ENCODE measurements around the gene CLDND2.

DNA sequence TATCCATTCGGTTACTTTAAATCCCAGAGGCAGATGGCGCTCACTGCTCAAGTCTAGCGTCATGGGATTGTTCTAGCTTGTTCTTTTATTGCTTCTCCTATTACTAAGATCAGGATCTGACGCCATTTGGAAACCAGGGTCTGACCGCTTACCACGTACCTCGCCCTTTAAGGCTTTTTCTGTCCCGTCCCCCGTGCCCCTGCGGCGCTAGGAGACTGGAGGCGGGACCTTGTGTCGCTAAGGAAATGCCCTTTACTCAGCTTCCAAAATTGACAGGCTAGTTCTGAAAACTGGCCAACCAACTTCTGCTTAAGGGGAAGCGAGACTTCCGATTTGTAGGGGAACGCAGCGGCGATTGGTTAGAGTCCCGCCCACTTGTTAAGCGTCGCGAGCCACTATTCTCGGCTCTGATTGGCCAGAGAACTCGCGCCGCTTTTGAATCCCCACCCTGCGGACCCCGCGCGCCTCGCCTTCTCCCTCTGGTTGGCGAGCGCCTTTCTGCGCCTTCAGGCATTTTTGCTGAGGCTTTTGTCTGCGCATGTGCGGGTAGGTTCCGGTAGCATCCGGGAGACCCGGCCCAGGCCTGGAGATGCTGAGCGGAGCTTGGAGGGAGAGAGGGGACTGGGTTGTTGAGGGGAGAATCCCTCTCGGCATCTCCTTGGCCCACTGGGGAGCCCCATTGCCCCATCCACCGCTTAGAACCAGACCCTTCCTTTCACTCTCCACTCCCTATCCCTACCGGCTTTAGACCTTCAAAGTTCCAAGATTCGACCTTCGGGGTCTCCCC is 25.4 kb upstream of the CLDND2 start:
- TF ChIP-seq CTCF (IDR thresholded peaks at IDR 0.05) = peak in 3 of 5 experiments; percentile 4 to 39 (median 24)
- TF ChIP-seq EP300 (IDR thresholded peaks at IDR 0.05) = peak; percentile 65 to 72
- TF ChIP-seq POLR2A (IDR thresholded peaks at IDR 0.05) = no peak

Data from tibial nerve (tissue), 4 donors.